Embryonic facial prominence (tissue), 1 donor: ENCODE data around the gene FPR3.
"Not testable (repeated sequence)": the region's sequence is repeated elsewhere in the genome, so short reads cannot be mapped to it uniquely, and the experiment has no call there.

Experiments used
- DNase-seq: peaks from one replicate; pipeline ENCODE4 v3.0.0-alpha.2; 2016; ENCODE audit errors: extremely low spot score

The FPR3 gene, protein sequence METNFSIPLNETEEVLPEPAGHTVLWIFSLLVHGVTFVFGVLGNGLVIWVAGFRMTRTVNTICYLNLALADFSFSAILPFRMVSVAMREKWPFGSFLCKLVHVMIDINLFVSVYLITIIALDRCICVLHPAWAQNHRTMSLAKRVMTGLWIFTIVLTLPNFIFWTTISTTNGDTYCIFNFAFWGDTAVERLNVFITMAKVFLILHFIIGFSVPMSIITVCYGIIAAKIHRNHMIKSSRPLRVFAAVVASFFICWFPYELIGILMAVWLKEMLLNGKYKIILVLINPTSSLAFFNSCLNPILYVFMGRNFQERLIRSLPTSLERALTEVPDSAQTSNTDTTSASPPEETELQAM

DNA sequence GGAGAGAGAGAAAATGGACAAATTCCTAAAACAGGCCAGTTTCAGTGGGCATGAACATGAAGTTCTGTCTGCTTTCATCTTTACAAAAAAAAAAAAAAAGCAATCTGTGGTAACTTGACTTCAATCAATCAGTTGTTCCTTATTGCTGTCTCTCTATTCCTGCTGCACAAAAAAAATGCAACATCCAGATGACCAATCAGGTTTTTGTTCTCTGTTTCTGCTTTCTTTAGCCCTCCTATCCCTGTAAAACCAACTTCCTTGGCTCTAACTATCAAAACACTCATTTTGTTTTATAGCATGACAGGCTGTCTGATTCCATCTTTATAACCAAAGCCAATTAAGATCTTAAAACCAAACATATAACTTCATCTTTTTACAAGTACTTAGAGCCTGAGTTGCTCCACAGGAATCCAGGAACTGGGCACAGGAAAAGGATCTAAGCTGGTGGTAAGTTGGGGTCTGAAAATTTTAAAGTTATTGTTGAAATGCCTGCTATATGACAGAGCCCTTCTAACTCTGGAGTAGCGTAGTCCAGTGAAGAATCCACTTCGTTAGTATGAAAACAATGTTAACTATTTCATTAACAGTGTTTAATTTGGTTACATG is at the start of gene FPR3:
TSS of gene FPR3 (plus strand) at position 273 of the 606 bp plus-strand sequence. CDS start 28,592 bp downstream, outside the sequence.
- DNase-seq: no peak

- no peak for DNase-seq
These were observed 48.2 kb upstream of the FPR3 start for GRCh38 chr19:51746731-51747130.

DNA sequence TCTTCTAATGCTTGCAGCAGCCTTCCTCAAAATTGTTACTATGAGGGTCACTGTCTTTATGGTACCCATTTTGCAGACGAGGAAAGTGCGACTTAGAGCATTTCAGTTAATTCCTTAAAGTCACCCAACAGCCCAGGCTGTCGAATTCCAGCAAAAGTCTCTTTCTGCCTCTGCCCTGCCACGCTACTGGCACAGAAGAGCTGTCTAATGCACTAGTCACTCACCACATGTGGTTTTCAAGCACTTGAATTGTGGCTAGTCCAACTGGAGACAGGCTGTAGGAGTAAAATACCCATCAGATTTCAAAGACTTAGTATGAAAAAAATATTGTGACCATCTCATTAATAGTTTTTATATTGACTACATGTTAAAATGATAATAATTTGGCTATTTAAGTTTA is 45.0 kb upstream of the FPR3 start:
- DNase-seq: no peak

- no peak for DNase-seq
These were observed 44.4 kb upstream of the FPR3 start for GRCh38 chr19:51750400-51751094.

DNA sequence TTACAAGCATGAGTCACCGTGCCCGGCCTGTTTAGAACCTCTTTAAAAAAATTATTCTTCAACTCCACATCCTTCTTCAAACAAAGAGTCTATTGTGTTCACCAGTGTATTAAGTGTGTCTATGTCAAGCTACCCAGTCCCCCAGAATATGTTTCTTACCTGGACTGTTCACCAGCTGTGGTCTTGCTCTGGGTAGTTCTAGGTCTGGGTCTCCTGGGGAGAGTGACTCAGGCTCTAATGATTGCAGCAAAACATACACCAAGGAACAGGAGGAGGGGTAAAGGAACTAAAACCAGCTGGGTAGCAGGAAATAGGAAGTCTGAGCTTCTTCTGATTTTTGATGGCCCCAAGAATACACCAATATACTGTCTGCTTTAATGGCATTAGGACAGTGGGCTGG is 43.3 kb upstream of the FPR3 start, which contains the start of gene FPR1:
TSS of gene FPR1 (minus strand) at position 224 of the 400 bp plus-strand sequence. CDS start 4,884 bp downstream, outside the sequence.
- no peak for DNase-seq

- no peak for DNase-seq
These were observed 40.8 kb upstream of the FPR3 start for GRCh38 chr19:51754109-51754508.

DNA sequence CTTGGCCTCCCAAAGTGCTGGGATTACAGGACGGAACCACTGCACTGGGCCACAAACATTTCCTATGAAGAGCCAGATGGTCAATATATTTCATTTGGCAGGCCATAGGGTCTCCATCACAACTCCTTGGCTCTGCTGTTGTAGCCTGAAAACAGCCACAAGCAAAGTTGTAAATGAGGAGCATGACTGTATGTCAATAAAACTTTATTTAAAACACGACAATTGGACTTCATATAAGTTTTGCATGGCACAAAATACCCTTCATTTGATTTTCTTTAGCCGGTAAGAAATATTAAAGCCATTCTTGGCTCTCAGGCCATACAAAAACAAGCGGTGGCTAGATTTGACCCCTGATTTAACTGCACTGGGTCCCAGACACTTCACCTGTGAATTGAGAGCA is 40.2 kb upstream of the FPR3 start:
- no peak for DNase-seq

- DNase-seq: no peak
These were observed 39.4 kb upstream of the FPR3 start for GRCh38 chr19:51755571-51755970.

GRCh38 chr19:51760697-51761356 is 34.1 kb upstream of the FPR3 start, which contains the start of gene FPR2:
Gene FPR2 (plus strand): TSS chr19:51761180. CDS start chr19:51768659, 7,479 bp downstream.
- no peak for DNase-seq

GRCh38 chr19:51761696-51762095 is 33.3 kb upstream of the FPR3 start:
- no peak for DNase-seq

DNA sequence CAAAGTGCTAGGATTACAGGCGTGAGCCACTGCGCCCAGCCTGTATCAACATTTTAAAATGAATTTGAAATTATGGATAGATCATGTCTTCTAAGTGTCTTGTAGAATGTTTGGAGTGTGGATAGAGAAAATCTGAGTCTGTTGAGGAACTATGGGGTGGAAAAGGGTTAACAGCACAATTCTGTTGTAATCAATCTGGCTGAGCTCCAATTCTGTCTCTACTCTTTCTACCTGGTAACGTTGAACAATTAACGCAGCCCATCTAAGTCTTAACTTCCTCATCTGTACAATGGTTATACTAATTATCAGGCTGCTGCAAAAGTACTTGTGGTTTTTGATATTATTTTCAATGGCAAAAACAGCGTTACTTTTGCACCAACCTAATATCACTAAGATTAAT is 29.9 kb upstream of the FPR3 start:
- DNase-seq: no peak

DNA sequence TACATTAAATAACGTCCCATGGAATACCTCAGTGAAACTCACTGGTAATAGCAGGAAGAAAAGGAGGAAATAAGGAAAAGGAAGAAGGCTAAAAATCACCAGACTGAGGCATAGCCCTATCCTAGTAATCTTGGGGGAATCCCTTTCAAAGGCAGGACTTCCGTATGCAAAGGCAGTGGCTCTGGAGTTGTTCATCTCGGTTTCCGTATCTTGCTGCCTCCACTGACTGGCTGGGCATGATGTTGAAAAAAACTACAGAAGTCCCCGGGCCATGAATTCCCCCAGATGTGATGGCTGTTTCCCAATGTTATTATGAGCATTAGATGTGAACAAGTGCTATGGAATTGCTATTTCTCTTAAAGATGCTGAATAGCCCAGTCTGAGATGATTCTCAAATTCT is 28.5 kb upstream of the FPR3 start:
- DNase-seq: no peak

- DNase-seq: no peak
These were observed 23.4 kb upstream of the FPR3 start for GRCh38 chr19:51771376-51772130.

GRCh38 chr19:51772977-51773376 is 22.0 kb upstream of the FPR3 start:
- no peak for DNase-seq

- DNase-seq: not testable (repeated sequence)
These were observed 18.4 kb upstream of the FPR3 start for GRCh38 chr19:51776561-51776960.

GRCh38 chr19:51777570-51778462 is 17.1 kb upstream of the FPR3 start:
- DNase-seq: peak; percentile 50

DNA sequence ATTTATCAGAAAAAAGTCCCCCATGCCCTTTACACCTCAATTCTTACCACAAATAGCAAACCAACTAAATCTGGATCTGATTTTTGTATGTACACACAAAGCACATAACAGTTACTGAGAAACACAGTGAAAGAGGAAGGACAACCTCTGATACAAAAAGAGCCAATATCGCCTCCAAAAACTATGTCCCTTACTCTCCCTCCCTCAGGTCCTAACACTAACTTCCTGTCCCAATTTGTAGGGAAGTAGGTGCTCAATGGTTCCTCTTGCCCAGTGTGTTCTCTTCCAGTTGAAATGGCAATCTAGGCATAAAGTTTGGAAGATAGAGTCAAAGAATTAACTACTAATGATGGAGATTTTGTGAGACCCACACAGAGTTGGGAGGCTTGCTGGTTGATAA is 15.8 kb upstream of the FPR3 start:
- DNase-seq: no peak

GRCh38 chr19:51779703-51780102 is 15.3 kb upstream of the FPR3 start:
- no peak for DNase-seq

DNA sequence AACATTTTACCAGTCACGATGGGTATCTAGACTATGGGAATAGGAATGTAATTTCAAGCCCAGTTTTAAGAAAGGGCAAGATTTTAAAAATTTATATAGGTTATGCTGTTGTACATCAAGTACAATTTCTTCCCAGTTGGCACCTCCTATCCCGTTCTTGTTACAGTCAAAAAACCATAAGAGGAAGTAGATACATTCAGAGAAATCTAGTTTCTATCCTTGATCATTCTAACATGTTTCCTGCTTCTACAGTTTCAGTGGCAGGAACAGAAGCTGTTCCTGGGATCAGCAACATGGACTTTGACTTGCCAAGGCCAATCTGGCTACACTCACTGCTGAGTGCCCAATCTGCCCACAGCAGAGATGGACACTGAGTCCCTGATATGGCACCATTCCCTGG is 14.7 kb upstream of the FPR3 start:
- no peak for DNase-seq

DNA sequence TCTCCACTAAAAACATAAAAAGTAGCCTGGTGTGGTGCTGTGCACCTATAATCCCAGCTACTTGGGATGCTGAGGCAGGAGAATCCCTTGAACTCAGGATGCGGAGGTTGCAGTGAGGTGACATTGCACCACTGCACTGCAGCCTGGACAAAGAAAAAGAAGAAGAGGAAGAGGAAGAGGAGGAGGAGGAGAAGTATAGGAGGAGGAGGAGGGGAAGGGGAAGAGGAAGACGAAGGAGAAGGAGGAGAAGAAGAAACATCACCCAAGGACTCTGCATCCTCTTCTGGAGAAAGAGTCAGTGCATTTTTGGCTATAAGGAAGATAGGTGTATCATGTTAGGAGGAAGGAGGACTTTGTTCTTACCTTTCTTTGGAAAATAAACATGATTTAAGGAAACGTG is 13.0 kb upstream of the FPR3 start:
- DNase-seq: no peak
